ENCODE measurements around the gene PICK1. TPM values are rescaled to one million over a fixed set of nuclear protein-coding genes. Genes with fewer than 3 reads are reported as not detected.

PICK1 gene
- polyA plus RNA-seq, 1 donor (not counting 4 experiments of a cell fraction or from before 2014, with no cell fraction given): 26.8 TPM

- Histone ChIP-seq H3K36me3 (ENCODE audit: control insufficient read depth in 2 of 2, extremely low read depth in 1 of 2, insufficient read depth in 2 of 2, low read length in 2 of 2) (peaks cover 29 to 33% of the 10 kb centered on the region in 2 experiments), H3K27ac (ENCODE audit: control insufficient read depth, insufficient read depth, low read length) (no peak overlapping the region), H2AFZ (ENCODE audit: control insufficient read depth, low read length) (no peak overlapping the region), H3K9me1 (ENCODE audit: control insufficient read depth, extremely low read depth, insufficient read depth, low read length) (no peaks in the 10 kb centered on the region), H3K4me1 (ENCODE audit: control insufficient read depth, extremely low read depth, insufficient read depth, low read length) (no peaks in the 10 kb centered on the region), H4K20me1 (ENCODE audit: control insufficient read depth, extremely low read depth, insufficient read depth, low read length) (no peaks in the 10 kb centered on the region), H3K4me3 (ENCODE audit: control insufficient read depth in 2 of 3, extremely low read depth in 1 of 3, insufficient read depth in 2 of 3, low read depth in 1 of 3, low read length in 3 of 3) (no peak overlapping the region), H3K27me3 (ENCODE audit: control insufficient read depth, extremely low read depth, insufficient read depth, low read length) (no peaks in the 10 kb centered on the region), H3K9ac (ENCODE audit: control insufficient read depth, extremely low read depth, insufficient read depth, low read length) (no peak overlapping the region), H3K9me3 (ENCODE audit: control insufficient read depth, low read depth, low read length) (no peaks in the 10 kb centered on the region), H3K79me2 (ENCODE audit: control insufficient read depth, insufficient read depth, low read length) (no peaks in the 10 kb centered on the region), H3K4me2 (ENCODE audit: control insufficient read depth, extremely low read depth, insufficient read depth, low read depth, low read length) (no peak overlapping the region)
- no peak for DNase-seq (ENCODE audit: low read depth, low spot score)
- dilution Hi-C loops (cut with MboI; ENCODE audit: extremely low pct_ligation_motif_present, low sequenced_read_pairs): no loop called here
- FAIRE-seq: no peak
- TF ChIP-seq, protein P1, sequence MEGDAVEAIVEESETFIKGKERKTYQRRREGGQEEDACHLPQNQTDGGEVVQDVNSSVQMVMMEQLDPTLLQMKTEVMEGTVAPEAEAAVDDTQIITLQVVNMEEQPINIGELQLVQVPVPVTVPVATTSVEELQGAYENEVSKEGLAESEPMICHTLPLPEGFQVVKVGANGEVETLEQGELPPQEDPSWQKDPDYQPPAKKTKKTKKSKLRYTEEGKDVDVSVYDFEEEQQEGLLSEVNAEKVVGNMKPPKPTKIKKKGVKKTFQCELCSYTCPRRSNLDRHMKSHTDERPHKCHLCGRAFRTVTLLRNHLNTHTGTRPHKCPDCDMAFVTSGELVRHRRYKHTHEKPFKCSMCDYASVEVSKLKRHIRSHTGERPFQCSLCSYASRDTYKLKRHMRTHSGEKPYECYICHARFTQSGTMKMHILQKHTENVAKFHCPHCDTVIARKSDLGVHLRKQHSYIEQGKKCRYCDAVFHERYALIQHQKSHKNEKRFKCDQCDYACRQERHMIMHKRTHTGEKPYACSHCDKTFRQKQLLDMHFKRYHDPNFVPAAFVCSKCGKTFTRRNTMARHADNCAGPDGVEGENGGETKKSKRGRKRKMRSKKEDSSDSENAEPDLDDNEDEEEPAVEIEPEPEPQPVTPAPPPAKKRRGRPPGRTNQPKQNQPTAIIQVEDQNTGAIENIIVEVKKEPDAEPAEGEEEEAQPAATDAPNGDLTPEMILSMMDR (optimal IDR thresholded peaks at IDR 0.05 in 1 of 3, IDR thresholded peaks at IDR 0.05 in 1 of 3, conservative IDR thresholded peaks at IDR 0.05 in 1 of 3; ENCODE audit: extremely low read depth in 1 of 3, insufficient read depth in 2 of 3, low read length in 3 of 3): no peak
- no peak for TF ChIP-seq EZH2 (IDR thresholded peaks at IDR 0.05; ENCODE audit: low read length)
These were observed 9.8 kb downstream of the PICK1 start for GRCh38 chr22:38067028-38067415.

DNA sequence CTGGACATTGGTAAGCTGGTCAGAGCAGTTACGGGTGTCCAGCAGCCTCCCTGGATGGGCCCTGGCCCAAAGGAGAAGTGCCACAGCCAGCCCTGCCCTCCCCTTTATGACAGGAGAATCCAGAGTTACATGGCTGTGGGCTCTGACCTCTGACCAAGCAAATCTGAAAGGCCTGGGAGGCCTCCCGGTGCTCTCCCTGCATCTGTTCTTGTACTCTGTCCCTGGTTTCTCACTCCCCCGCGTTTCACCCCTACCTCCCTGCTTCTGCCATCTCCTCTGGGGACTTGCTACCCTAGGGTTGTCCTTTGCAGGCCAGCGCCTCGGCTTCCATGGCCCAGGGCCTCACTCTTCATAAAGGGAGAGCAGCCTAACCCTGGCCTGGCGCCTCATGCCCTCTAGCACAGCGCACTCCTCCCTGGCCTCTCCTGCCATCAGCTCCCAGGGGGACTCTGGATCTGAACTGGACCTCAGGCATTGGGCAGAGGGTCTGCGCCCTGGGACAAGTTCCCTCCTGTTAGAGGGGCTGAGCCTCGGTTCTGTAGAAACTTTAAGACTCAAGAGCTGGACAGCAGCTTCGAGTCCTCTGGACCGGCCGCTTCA is 10.7 kb downstream of the PICK1 start:
- DNase-seq (ENCODE audit: low read depth, low spot score) (no peak), FAIRE-seq (no peak)
- TF ChIP-seq EZH2 (IDR thresholded peaks at IDR 0.05; ENCODE audit: low read length): no peak
- TF ChIP-seq, protein P1 (optimal IDR thresholded peaks at IDR 0.05 in 1 of 3, IDR thresholded peaks at IDR 0.05 in 1 of 3, conservative IDR thresholded peaks at IDR 0.05 in 1 of 3; ENCODE audit: extremely low read depth in 1 of 3, insufficient read depth in 2 of 3, low read length in 3 of 3): no peak
- dilution Hi-C loops (cut with MboI; ENCODE audit: extremely low pct_ligation_motif_present, low sequenced_read_pairs): no loop called here
- no peaks in the 10 kb centered on the region for H3K9me3 ChIP-seq (ENCODE audit: control insufficient read depth, low read depth, low read length)
- peaks cover 34 to 39% of the 10 kb centered on the region in 2 experiments for H3K36me3 ChIP-seq (ENCODE audit: control insufficient read depth in 2 of 2, extremely low read depth in 1 of 2, insufficient read depth in 2 of 2, low read length in 2 of 2)
- no peaks in the 10 kb centered on the region for H4K20me1 ChIP-seq (ENCODE audit: control insufficient read depth, extremely low read depth, insufficient read depth, low read length)
- no peak overlapping the region for H3K4me2 ChIP-seq (ENCODE audit: control insufficient read depth, extremely low read depth, insufficient read depth, low read depth, low read length)
- no peak overlapping the region for H3K27ac ChIP-seq (ENCODE audit: control insufficient read depth, insufficient read depth, low read length)
- H3K4me1 ChIP-seq (ENCODE audit: control insufficient read depth, extremely low read depth, insufficient read depth, low read length): no peaks in the 10 kb centered on the region
- H3K4me3 ChIP-seq (ENCODE audit: control insufficient read depth in 2 of 3, extremely low read depth in 1 of 3, insufficient read depth in 2 of 3, low read depth in 1 of 3, low read length in 3 of 3): no peak overlapping the region
- H3K9me1 ChIP-seq (ENCODE audit: control insufficient read depth, extremely low read depth, insufficient read depth, low read length): no peaks in the 10 kb centered on the region
- H3K27me3 ChIP-seq (ENCODE audit: control insufficient read depth, extremely low read depth, insufficient read depth, low read length): no peaks in the 10 kb centered on the region
- no peak overlapping the region for H3K9ac ChIP-seq (ENCODE audit: control insufficient read depth, extremely low read depth, insufficient read depth, low read length)
- H3K79me2 ChIP-seq (ENCODE audit: control insufficient read depth, insufficient read depth, low read length): no peaks in the 10 kb centered on the region
- no peak overlapping the region for H2AFZ ChIP-seq (ENCODE audit: control insufficient read depth, low read length)

Measured in keratinocyte (primary cell).